Activated CD4-positive, alpha-beta T cell treated with anti-CD3 and anti-CD28 coated beads for 4 hours (primary cell): ENCODE data around the gene HAND2.

Experiments
- DNase-seq, 2 donors: peaks; one replicate each; pipeline ENCODE4 v3.0.0-alpha.2; 2020

Gene HAND2

GRCh38 chr4:173529477-173530325 is at the start of gene HAND2:
HAND2 (minus strand) TSS chr4:173530229; CDS start chr4:173529289, 940 bp downstream.
- DNase-seq: no peak

DNA sequence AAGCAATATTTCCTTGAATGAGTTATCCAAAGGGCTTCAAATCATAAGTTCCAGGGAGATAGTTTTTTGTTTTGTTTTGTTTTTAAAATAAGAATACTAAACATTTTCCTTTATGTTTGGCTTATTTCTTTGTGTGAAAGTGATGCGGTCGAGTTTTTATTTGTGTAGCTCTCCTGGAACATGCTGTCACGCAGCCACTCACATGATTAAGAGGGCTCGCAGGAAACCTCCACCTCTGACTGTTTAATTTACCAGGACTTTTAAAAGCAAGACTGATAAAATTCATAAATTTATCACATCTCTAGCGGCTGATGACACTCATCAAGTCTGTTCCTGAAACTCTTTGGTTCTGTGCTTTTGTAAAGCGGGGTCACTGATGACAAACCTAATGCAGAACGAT is 48.9 kb upstream of the HAND2 start:
- no peak for DNase-seq

- DNase-seq: no peak
Observed at GRCh38 chr4:173577963-173578362, 47.9 kb upstream of the HAND2 start.

DNA sequence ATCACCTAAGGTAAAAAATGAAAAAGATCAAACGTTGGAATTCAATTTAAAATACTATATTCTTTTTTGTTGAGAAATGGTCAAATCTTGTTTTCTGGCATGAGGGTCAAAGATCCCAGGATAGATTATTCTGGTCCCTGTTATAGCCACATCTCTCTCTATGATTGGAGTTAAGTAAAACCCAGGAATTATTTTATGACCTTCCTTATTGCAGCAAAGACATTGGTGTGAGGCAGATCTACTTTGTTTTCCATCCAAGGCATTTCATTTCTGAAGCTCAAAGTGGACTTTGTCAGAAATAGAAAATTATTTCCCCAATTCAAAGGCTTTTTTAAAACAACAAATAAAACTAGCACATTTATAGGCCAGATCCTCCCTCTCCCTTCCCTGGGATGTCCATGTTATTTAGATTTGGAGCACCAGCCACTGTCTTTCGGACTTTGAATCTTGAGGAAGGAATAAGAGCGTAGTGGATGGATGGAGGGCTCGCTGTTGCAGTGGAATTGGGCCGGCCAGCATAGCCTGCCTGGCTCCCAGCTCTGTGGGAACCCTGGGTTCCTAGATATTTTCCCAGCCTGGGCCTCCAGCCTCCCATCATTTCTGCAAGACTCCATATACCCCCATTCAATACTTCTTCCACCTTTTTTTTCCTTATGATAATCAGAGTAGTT is 45.6 kb upstream of the HAND2 start:
- no peak for DNase-seq

- no peak for DNase-seq
Observed at GRCh38 chr4:173573725-173574124, 43.7 kb upstream of the HAND2 start.

GRCh38 chr4:173573286-173573685 is 43.3 kb upstream of the HAND2 start:
- DNase-seq: no peak

DNA sequence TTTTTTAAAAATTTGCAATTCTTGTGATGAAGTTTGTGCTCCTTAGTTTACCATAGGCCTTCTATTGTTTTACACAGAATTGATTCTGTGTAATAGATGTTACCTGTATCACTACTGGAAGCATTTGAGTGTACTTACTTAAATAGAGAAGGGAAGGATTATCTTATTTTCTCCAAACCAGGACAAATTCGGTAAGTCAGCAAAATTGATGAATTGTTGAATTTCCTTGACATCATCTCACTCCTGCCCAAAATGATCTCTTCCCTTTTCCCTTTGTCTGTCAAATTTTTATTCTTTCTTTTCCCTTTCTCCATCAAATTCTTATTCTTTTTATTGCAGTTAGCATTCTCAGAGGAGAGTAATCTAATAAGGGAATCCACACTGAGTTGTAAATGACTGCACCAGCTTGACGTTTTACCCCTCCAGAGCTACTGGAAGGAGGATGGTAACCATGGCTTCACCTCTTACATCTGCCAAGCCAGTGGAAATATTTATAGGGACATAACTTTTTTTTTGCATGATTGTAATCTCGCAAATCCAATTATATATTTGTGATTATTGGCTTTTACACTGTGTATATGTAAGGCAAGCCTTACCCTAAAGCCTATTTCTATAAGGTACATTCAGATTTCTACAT is 42.6 kb upstream of the HAND2 start:
- no peak for DNase-seq

DNA sequence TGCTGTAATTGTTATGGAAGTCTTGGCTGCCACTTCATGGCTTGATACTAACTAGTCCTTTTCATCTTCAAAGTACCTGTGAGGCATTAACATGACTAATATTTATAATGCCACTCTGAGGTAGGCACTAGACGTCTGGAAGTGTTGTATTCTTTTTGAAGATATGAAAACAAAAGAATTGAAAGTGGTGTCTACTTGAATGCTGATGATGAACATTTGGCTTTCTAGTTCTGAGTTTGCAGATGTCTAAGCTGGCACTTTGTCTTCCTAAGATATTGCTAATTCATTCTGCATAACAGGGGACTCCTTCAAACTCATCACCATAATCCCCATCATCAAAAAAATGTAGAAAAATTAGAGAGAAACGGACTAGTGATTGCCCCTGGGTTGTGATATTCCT is 41.6 kb upstream of the HAND2 start:
- no peak for DNase-seq

GRCh38 chr4:173565281-173565680 is 35.3 kb upstream of the HAND2 start:
- no peak for DNase-seq

DNA sequence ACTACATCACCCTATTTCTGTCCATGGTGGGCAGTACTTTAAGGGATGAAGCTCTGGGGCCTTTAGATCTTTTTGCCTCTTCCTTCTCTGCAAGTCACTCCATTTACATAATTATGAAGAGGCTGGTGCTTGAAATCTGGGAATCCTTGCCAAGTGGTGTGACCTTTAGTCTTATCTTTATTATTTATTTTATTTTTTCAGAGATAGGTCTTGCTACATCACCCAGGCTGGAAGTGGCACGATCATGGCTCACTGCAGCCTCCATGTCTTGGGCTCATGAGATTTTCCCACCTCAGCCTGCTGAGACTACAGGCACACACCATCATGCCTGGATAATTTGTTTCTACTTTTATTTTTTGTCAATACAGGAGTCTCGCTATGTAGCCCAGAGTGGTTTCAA is 34.4 kb upstream of the HAND2 start:
- no peak for DNase-seq

DNA sequence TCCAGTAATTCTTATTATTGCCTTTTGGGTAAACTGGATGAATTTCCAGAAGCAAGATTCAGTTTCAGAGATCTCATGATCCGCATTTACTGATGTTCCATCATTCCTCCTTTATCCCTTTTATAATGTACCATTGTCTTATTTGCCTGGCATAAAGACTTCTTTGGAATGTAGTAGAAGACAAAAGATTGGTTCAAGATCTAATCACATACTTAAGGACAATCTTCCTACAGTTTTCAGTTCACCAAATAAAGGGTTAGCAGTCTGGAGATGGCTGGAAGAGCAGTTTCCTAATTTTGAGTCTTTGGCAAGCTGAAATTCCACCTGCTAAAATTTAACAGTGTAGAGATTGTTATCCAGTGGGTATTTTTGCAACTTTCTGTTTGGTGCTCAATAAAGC is 30.9 kb upstream of the HAND2 start:
- no peak for DNase-seq

GRCh38 chr4:173556398-173557131 is 26.5 kb upstream of the HAND2 start:
- no peak for DNase-seq

DNA sequence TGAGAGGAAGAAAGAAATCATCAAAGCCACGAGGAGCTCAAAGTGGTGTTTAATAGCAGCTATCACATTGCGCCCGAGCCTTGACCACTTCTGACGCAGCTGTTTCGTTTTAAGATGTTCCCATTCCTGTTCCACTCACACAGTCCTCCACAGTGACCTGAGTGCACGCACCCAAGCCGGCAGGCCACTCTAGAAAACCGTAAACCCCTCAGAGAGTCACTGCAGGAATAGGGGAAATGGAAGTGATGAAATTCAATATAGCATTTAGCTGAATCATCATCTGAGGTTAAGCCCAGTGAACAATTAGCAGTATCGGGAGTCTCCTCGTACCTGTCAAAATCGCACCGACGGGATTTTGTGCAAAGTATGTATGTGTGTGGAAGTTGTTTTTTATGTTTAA is 17.9 kb upstream of the HAND2 start:
- DNase-seq: no peak

- DNase-seq: no peak
Observed at GRCh38 chr4:173546776-173547175, 16.7 kb upstream of the HAND2 start.

GRCh38 chr4:173545440-173545839 is 15.4 kb upstream of the HAND2 start:
- no peak for DNase-seq

- DNase-seq: no peak
Observed at GRCh38 chr4:173543266-173543665, 13.2 kb upstream of the HAND2 start.

- DNase-seq: no peak
Observed at GRCh38 chr4:173539986-173540385, 10.0 kb upstream of the HAND2 start.

GRCh38 chr4:173538909-173539445 is 8.9 kb upstream of the HAND2 start:
- DNase-seq: no peak

DNA sequence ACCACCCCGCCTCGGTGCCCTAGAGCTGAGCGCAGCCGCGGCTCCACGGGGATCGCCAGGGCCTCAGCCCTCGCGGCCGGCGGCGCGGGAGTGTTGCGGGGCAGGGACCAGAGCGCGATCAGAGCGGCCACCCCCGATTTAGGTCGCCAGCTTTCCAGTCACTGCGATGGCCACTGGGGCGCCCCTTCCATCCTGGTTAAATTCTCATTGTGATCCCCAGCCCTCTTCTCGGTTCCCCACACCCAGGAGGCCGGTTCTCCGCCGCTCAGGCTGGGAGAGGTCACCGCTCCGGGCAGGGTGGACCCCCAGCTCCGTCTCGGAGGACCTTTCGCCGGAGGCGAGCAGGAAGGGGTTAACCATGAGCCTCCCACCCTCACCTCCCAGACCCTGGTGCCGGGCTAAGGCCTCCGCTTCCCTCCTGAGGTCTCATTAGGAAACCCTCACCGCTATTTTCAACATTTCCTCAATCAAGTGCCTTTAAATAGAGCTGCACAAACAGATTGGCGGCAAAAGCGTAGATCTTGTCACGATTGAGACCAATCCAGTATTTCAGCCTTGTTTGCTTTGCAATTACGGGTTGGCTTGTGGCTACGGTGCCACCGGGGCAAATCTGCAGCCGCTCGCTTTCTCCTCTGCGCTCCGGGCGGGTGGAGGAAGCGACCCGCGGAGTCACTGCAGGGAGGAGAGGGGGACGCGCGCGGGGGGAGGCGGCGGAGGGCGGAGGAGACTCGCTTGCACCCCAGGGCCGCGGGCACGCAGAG is 8.3 kb upstream of the HAND2 start:
- DNase-seq: no peak

DNA sequence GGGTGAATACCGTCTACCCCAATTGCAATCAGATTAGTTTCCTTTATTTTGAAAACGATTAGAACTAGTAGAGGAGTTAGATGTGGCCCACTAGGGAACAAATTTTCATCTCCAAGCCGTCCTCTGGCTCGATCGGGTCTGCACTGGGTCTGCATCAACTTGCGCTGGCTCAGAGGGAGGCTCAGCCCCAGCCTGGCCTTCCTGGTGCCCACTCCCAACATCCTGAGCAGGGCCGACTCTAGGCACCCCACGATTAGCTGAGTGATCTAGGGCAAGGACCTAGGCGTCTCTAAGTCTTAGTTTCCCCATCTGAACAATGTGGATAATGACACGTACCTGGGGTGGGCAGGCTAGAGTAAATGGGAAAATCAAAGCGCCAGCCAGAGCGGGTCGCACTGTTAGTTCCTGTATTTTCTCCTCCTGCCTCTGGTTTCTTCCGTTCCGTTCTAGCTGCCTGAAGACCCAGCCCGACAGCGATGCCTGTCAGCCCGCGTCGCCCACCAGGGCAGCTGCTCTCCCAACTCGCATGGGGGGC is 7.7 kb upstream of the HAND2 start:
- DNase-seq: no peak

DNA sequence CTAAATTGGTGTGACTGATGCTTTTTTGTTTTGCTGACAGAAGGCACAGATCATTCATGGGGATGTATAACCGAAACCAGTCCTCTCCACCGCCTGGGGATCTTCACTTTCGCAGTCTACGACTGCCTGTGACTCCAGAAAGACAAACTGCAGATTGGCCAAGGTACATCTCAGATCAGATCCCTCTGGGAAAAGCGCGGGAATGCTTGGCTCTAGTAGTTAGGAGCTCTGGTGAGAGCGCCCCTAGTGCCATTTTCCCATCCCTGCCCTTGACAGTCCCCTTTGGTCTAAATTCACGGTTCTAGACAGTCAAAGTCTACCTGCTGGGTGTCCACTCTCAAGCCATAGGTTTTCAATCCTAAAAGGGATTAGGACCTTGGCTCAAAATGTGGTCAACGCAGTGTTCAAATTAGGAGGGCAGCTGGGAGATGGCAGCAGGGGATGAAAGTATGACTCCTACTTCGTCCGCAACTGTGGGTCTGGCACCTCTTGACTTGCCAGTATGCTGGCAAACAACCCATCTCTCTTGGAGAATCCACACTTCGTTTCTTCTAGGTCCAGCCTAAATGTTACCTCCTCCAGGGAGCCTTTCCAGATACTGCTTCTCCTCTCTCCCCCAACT is 6.9 kb upstream of the HAND2 start:
- no peak for DNase-seq
